Measurements from ENCODE around the gene GBA2. TPM values are rescaled to one million over a fixed set of nuclear protein-coding genes. Genes with fewer than 3 reads are reported as not detected.

GBA2 gene
- total RNA-seq, 2 donors from 2014 or later = 107 to 117 TPM

DNA sequence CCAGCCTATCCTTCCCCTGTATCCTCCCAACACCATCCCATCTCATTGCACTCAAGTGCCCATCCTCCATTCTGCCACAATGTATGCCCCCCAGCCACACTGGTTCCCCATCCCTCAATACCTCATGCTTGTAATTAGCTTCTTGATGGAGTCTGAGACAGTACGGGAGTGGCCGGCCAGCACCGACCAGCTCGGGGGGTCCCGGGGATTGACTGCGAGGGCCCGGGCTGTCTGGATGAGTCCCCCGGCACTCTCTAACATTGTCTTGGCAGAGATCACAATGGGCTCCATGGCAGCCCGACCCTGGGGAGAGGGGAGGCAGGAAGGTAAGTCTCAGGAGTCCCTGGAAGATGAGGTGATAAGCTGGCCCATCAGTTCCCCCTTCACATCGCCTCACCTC lies 42.1 kb downstream of the GBA2 start:
- no peak overlapping the region for H3K27ac Mint-ChIP-seq
- H3K27me3 Mint-ChIP-seq (ENCODE audit: insufficient read depth) = no peaks in the 10 kb centered on the region
- no peaks in the 10 kb centered on the region for H3K9me3 Mint-ChIP-seq
- Histone ChIP-seq H3K9ac (ENCODE audit: extremely low read depth, low read length, poor library complexity, severe bottlenecking) (no peak overlapping the region), H3K9me3 (ENCODE audit: control insufficient read depth, low read length) (no peaks in the 10 kb centered on the region), H3K4me1 (ENCODE audit: control insufficient read depth, insufficient read depth, low read length) (no peaks in the 10 kb centered on the region), H3K4me3 (ENCODE audit: low read length) (no peak overlapping the region), H3K36me3 (ENCODE audit: control insufficient read depth, insufficient read depth, low read length) (peaks cover 88% of the 10 kb centered on the region), H3K27ac (ENCODE audit: low read depth, low read length) (no peak overlapping the region), H3K27me3 (ENCODE audit: control insufficient read depth, insufficient read depth, low read length, poor library complexity, severe bottlenecking) (no peaks in the 10 kb centered on the region)
- 89 to 100% methylated on average over 1 to 10 of the region's 10 CpGs for WGBS, 2 experiments (ENCODE audit: insufficient coverage in 1 of 2, insufficient read length in 1 of 2)
- no peak for TF ChIP-seq CTCF (conservative IDR thresholded peaks at IDR 0.05)
- H3K36me3 Mint-ChIP-seq (ENCODE audit: low read depth) = peaks cover 84% of the 10 kb centered on the region
- no peaks in the 10 kb centered on the region for H3K4me1 Mint-ChIP-seq
- DNase-seq = no peak
- H3K4me3 Mint-ChIP-seq = no peak overlapping the region

- Mint-ChIP-seq H3K36me3 (ENCODE audit: low read depth) (peaks cover 74% of the 10 kb centered on the region), H3K4me1 (no peaks in the 10 kb centered on the region), H3K27ac (no peak overlapping the region), H3K9me3 (no peaks in the 10 kb centered on the region), H3K27me3 (ENCODE audit: insufficient read depth) (no peaks in the 10 kb centered on the region), H3K4me3 (no peak overlapping the region)
- H3K9ac ChIP-seq (ENCODE audit: extremely low read depth, low read length, poor library complexity, severe bottlenecking) = no peak overlapping the region
- no peak overlapping the region for H3K27ac ChIP-seq (ENCODE audit: low read depth, low read length)
- H3K36me3 ChIP-seq (ENCODE audit: control insufficient read depth, insufficient read depth, low read length) = peaks cover 88% of the 10 kb centered on the region
- no peak overlapping the region for H3K4me3 ChIP-seq (ENCODE audit: low read length)
- WGBS, 2 experiments (ENCODE audit: insufficient coverage in 1 of 2, insufficient read length in 1 of 2) = 95% methylated on average over 7 of the region's 7 CpGs; no CpG with 5 or more reads in 1 of the 2 experiments
- no peaks in the 10 kb centered on the region for H3K4me1 ChIP-seq (ENCODE audit: control insufficient read depth, insufficient read depth, low read length)
- no peaks in the 10 kb centered on the region for H3K27me3 ChIP-seq (ENCODE audit: control insufficient read depth, insufficient read depth, low read length, poor library complexity, severe bottlenecking)
- no peak for TF ChIP-seq CTCF (conservative IDR thresholded peaks at IDR 0.05)
- no peak for DNase-seq
- no peaks in the 10 kb centered on the region for H3K9me3 ChIP-seq (ENCODE audit: control insufficient read depth, low read length)
Measured at GRCh38 chr9:35705836-35706430, 43.1 kb downstream of the GBA2 start.

- H3K36me3 ChIP-seq (ENCODE audit: control insufficient read depth, insufficient read depth, low read length) = peaks cover 88% of the 10 kb centered on the region
- H3K4me3 ChIP-seq (ENCODE audit: low read length) = no peak overlapping the region
- no peak overlapping the region for H3K9ac ChIP-seq (ENCODE audit: extremely low read depth, low read length, poor library complexity, severe bottlenecking)
- no peaks in the 10 kb centered on the region for H3K9me3 ChIP-seq (ENCODE audit: control insufficient read depth, low read length)
- H3K36me3 Mint-ChIP-seq (ENCODE audit: low read depth) = peaks cover 68% of the 10 kb centered on the region
- no peaks in the 10 kb centered on the region for H3K4me1 ChIP-seq (ENCODE audit: control insufficient read depth, insufficient read depth, low read length)
- DNase-seq = no peak
- no peak overlapping the region for H3K4me3 Mint-ChIP-seq
- no peaks in the 10 kb centered on the region for H3K27me3 ChIP-seq (ENCODE audit: control insufficient read depth, insufficient read depth, low read length, poor library complexity, severe bottlenecking)
- no peaks in the 10 kb centered on the region for H3K9me3 Mint-ChIP-seq
- no peak overlapping the region for H3K27ac ChIP-seq (ENCODE audit: low read depth, low read length)
- TF ChIP-seq CTCF (conservative IDR thresholded peaks at IDR 0.05) = no peak
- H3K27ac Mint-ChIP-seq = no peak overlapping the region
- 83 to 91% methylated on average over 7 to 8 of the region's 8 CpGs for WGBS, 2 experiments (ENCODE audit: insufficient coverage in 1 of 2, insufficient read length in 1 of 2)
- H3K4me1 Mint-ChIP-seq = no peaks in the 10 kb centered on the region
- H3K27me3 Mint-ChIP-seq (ENCODE audit: insufficient read depth) = no peaks in the 10 kb centered on the region
Measured at GRCh38 chr9:35705372-35705771, 43.7 kb downstream of the GBA2 start.
